Keratinocyte (primary cell): Measurements from ENCODE around the gene TGFBRAP1.

Experiments
- EZH2 ChIP-seq: IDR thresholded peaks from one replicate; pipeline ENCODE4 v1.6.1; 2012; ENCODE audit warnings: inconsistent platforms, mild to moderate bottlenecking, low read length, moderate library complexity
- TF ChIP-seq, protein P1 (sequence below), 3 experiments: IDR thresholded peaks in 1 of 3; conservative IDR thresholded peaks in 1 of 3; optimal IDR thresholded peaks in 1 of 3; 2 replicates in 2 of 3; 3 replicates in 1 of 3; pipeline versions ENCODE3 to v1.5.1; 2011; ENCODE audit warnings: low read length in 3 of 3, mild to moderate bottlenecking in 3 of 3, moderate library complexity in 2 of 3, control low read depth in 1 of 3, inconsistent platforms in 1 of 3; ENCODE audit not compliant: insufficient read depth in 2 of 3; ENCODE audit errors: extremely low read depth in 1 of 3

DNA sequence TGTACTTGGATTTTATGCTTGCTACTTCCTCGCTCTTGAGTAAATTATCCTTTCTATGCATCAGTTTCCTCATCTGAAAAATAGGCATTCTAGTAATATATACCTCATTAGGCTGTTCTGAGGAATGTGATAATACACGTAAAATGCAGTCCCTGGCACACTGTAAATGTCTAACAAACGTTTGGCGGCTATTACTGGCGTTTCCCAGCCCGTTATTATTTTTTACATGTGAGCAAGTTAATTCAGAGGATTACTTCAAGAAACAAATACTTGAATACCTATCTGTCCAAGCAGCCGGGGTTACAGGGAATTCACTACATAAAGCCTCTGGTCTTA lies 7.2 kb upstream of the TGFBRAP1 start:
- TF ChIP-seq, protein P1, sequence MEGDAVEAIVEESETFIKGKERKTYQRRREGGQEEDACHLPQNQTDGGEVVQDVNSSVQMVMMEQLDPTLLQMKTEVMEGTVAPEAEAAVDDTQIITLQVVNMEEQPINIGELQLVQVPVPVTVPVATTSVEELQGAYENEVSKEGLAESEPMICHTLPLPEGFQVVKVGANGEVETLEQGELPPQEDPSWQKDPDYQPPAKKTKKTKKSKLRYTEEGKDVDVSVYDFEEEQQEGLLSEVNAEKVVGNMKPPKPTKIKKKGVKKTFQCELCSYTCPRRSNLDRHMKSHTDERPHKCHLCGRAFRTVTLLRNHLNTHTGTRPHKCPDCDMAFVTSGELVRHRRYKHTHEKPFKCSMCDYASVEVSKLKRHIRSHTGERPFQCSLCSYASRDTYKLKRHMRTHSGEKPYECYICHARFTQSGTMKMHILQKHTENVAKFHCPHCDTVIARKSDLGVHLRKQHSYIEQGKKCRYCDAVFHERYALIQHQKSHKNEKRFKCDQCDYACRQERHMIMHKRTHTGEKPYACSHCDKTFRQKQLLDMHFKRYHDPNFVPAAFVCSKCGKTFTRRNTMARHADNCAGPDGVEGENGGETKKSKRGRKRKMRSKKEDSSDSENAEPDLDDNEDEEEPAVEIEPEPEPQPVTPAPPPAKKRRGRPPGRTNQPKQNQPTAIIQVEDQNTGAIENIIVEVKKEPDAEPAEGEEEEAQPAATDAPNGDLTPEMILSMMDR (optimal IDR thresholded peaks at IDR 0.05 in 1 of 3, IDR thresholded peaks at IDR 0.05 in 1 of 3, conservative IDR thresholded peaks at IDR 0.05 in 1 of 3; ENCODE audit: extremely low read depth in 1 of 3, insufficient read depth in 2 of 3, low read length in 3 of 3), result no peak
- no peak for TF ChIP-seq EZH2
